ENCODE results near the gene BPNT1. TPM values are rescaled to one million over a fixed set of nuclear protein-coding genes. Genes with fewer than 3 reads are reported as not detected.

BPNT1 gene, protein sequence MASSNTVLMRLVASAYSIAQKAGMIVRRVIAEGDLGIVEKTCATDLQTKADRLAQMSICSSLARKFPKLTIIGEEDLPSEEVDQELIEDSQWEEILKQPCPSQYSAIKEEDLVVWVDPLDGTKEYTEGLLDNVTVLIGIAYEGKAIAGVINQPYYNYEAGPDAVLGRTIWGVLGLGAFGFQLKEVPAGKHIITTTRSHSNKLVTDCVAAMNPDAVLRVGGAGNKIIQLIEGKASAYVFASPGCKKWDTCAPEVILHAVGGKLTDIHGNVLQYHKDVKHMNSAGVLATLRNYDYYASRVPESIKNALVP
- total RNA-seq (2014; rRNA removed), result 40.7 and 49.7 TPM in 2 replicates
- Bru-seq, nascent RNA, result percentile 64 among the genes with signal in this experiment
- percentile 73 among the genes with signal in this experiment for BruChase-seq, experiment 1, labeled RNA remaining after a 6-hour chase
- BruChase-seq, experiment 2, labeled RNA remaining after a 2-hour chase, result percentile 66 among the genes with signal in this experiment
- long read RNA-seq, transcript BPNT1-201 (9 exons, 2,465 nt), result major isoform, 19 of 46 reads
- long read RNA-seq, partial matches to known transcripts, result 9 of 46 reads
- long read RNA-seq, other reads (novel, unspliced or antisense), result 18 of 46 reads

DNA sequence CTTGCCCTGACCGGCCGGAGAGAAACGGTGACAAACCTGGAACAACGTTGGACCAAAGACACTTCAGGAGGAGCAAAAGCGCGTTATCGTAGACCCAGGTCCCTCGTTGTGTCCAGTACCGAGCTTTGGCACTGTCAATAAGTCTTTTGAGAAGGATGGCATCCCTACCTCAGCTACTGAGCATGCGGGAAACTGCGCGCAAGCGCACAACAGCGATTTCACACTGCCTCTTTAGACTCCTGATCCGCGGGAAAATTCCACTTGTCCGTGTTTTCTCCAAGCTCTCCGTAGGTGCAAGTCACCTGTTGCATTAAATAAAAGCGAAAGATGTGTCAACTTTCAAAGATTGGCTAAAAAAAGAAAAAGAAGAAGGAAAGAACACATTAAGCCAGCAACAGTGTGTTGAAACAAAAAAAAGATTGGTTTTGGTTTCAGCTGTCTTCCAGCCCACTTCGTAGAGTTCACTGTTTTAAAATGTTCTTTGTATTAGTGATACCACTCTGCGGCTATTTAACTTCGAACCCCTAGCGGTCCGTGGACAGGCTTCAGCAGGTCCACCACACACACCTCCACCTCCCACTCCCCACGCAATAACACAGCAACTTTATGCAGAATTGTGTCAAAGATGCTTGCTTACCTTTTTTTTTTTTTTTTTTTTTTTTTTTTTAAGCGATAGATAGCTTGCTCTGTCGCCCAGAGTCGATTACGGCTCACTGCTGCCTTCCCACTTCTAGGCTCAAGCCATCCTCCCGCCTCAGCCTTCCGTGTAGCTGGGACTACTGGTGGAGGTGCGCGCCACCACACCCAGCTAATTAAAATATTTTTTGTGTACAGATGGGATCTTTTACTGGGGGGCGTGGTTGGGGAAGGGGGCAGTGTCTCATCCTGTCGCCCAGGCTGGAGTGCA is at the start of gene BPNT1:
Gene BPNT1, minus strand, starts transcription at position 139 of the 907 bp plus-strand sequence. CDS start 9,942 bp downstream, outside the sequence.
- H3K27ac ChIP-seq (ENCODE audit: low read length), result 0 out of 2 replicates have a peak within 1 kb of the TSS, but pooled peaks have one; percentile 3
- H4K20me1 ChIP-seq (ENCODE audit: low read length), result no peaks in the 10 kb centered on the region
- no peaks in the 10 kb centered on the region for H3K27me3 ChIP-seq (ENCODE audit: low read length)
- peak within 1 kb of the TSS; percentile 74 for H3K9ac ChIP-seq (ENCODE audit: low read length)
- intact Hi-C loops (cut with micrococcal nuclease), result loop anchor here (1.0 to 5.0 kb wide), 3 partner anchors 23 to 98 kb away; partner anchors contain the start of gene EPRS1
- POLR2A ChIA-PET (ENCODE audit: unreplicated experiment), result interaction anchor here (0.6 kb wide), 4 partner anchors 10 to 53 kb away, joined by 3 to 8 read pairs (median 4); no protein-coding TSS in a partner anchor
- DNase-seq (peak; percentile 100), ATAC-seq (peak; percentile 74)
- BruUV-seq (replicated peaks), result no TSS peak
- peaks cover 9% of the 10 kb centered on the region; the same call in 1 of the 2 replicates for H3K4me1 ChIP-seq (ENCODE audit: insufficient read depth, low read length)
- TF ChIP-seq EZH2phosphoT487 (IDR thresholded peaks at IDR 0.05; ENCODE audit: borderline replicate concordance, low read length), result no peak
- TF ChIP-seq EZH2 (IDR thresholded peaks at IDR 0.05; ENCODE audit: low read length, unreplicated experiment), result no peak
- TF ChIP-seq, protein P1, sequence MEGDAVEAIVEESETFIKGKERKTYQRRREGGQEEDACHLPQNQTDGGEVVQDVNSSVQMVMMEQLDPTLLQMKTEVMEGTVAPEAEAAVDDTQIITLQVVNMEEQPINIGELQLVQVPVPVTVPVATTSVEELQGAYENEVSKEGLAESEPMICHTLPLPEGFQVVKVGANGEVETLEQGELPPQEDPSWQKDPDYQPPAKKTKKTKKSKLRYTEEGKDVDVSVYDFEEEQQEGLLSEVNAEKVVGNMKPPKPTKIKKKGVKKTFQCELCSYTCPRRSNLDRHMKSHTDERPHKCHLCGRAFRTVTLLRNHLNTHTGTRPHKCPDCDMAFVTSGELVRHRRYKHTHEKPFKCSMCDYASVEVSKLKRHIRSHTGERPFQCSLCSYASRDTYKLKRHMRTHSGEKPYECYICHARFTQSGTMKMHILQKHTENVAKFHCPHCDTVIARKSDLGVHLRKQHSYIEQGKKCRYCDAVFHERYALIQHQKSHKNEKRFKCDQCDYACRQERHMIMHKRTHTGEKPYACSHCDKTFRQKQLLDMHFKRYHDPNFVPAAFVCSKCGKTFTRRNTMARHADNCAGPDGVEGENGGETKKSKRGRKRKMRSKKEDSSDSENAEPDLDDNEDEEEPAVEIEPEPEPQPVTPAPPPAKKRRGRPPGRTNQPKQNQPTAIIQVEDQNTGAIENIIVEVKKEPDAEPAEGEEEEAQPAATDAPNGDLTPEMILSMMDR (conservative IDR thresholded peaks at IDR 0.05; ENCODE audit: low read depth, low read length), result no peak; the same call in 1 of the 2 replicates
- H3K36me3 ChIP-seq (ENCODE audit: low read depth, low read length), result no peaks in the 10 kb centered on the region
- H3K79me2 ChIP-seq (ENCODE audit: low read length), result peaks cover 45% of the 10 kb centered on the region
- no peaks in the 10 kb centered on the region for H3F3A ChIP-seq (ENCODE audit: low read length, unreplicated experiment)
- no peaks in the 10 kb centered on the region for H3K9me2 ChIP-seq (replicated peaks; ENCODE audit: low read length)
- H3K4me3 ChIP-seq (ENCODE audit: low read length), result peak within 1 kb of the TSS; percentile 92
- peak within 1 kb of the TSS; percentile 96 for H2AFZ ChIP-seq (ENCODE audit: low read length)
- CTCF ChIA-PET, result interaction anchor here (0.6 to 0.7 kb wide), 2 partner anchors 16 to 999 kb away, joined by 3 read pairs; no protein-coding TSS in a partner anchor
- no peaks in the 10 kb centered on the region for H3K9me3 ChIP-seq (ENCODE audit: low read length)
- H3K4me2 ChIP-seq (ENCODE audit: low read length), result peak within 1 kb of the TSS; percentile 83

DNA sequence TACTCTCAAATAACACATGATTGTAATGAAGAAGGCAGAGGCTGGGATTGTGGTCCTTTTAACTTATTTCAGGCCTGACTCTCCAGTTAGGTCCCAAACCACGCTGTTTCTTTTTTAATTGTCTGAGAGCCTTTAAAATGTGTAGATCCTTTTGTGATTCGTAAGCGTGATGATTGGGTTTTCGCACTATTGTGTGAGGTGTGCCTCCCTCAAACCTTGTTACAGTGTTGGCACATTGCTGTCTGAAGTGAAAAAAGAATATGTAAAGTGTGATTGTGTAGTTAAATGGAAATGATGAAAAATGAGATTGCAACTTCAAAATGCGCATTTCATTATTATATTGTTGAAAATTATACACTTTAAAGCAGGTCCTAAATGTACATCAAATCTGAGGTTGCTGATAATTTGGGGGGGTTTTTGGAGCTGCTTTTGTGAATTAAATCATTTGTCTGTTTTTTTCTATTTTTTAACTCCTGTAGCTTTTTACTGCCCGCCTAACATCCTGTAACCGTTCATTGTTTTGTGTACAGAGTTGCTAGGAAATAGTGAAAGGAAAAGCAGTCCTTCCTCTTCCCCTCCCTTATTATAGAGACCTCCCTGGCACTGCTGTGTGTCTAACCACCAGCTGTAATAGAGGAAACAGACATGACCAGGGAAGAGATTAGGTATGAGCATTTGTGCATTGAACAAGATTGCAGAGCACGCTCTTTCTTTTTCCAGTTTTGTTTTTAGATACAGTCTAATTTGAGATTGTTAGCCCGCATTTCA is 47.6 kb upstream of the BPNT1 start:
- Histone ChIP-seq H3K36me3 (ENCODE audit: low read depth, low read length) (peaks cover 54% of the 10 kb centered on the region), H3K9me2 (replicated peaks; ENCODE audit: low read length) (no peaks in the 10 kb centered on the region), H3K4me2 (ENCODE audit: low read length) (no peak overlapping the region), H3K4me3 (ENCODE audit: low read length) (no peak overlapping the region), H2AFZ (ENCODE audit: low read length) (no peak overlapping the region), H3K9ac (ENCODE audit: low read length) (no peak overlapping the region), H3K27ac (ENCODE audit: low read length) (no peak overlapping the region), H3K79me2 (ENCODE audit: low read length) (no peaks in the 10 kb centered on the region), H3K9me3 (ENCODE audit: low read length) (no peaks in the 10 kb centered on the region), H3K4me1 (ENCODE audit: insufficient read depth, low read length) (no peaks in the 10 kb centered on the region), H4K20me1 (ENCODE audit: low read length) (no peaks in the 10 kb centered on the region), H3K27me3 (ENCODE audit: low read length) (no peaks in the 10 kb centered on the region), H3F3A (ENCODE audit: low read length, unreplicated experiment) (no peaks in the 10 kb centered on the region)
- BruUV-seq (replicated peaks), result no TSS peak
- TF ChIP-seq EZH2phosphoT487 (IDR thresholded peaks at IDR 0.05; ENCODE audit: borderline replicate concordance, low read length) (no peak), EZH2 (IDR thresholded peaks at IDR 0.05; ENCODE audit: low read length, unreplicated experiment) (no peak)
- TF ChIP-seq, protein P1 (conservative IDR thresholded peaks at IDR 0.05; ENCODE audit: low read depth, low read length), result no peak
- no peak for DNase-seq
- POLR2A ChIA-PET (ENCODE audit: unreplicated experiment), result no interaction called here
- CTCF ChIA-PET, result no interaction called here
- intact Hi-C loops (cut with micrococcal nuclease), result no loop called here
- no peak for ATAC-seq
